ENCODE measurements around the gene PRMT5.
A peak's percentile ranks its signal among the peaks of the same experiment; 100 is the strongest.
"Not testable (repeated sequence)": the region's sequence is repeated elsewhere in the genome, so short reads cannot be mapped to it uniquely, and the experiment has no call there.

PRMT5 gene

DNA sequence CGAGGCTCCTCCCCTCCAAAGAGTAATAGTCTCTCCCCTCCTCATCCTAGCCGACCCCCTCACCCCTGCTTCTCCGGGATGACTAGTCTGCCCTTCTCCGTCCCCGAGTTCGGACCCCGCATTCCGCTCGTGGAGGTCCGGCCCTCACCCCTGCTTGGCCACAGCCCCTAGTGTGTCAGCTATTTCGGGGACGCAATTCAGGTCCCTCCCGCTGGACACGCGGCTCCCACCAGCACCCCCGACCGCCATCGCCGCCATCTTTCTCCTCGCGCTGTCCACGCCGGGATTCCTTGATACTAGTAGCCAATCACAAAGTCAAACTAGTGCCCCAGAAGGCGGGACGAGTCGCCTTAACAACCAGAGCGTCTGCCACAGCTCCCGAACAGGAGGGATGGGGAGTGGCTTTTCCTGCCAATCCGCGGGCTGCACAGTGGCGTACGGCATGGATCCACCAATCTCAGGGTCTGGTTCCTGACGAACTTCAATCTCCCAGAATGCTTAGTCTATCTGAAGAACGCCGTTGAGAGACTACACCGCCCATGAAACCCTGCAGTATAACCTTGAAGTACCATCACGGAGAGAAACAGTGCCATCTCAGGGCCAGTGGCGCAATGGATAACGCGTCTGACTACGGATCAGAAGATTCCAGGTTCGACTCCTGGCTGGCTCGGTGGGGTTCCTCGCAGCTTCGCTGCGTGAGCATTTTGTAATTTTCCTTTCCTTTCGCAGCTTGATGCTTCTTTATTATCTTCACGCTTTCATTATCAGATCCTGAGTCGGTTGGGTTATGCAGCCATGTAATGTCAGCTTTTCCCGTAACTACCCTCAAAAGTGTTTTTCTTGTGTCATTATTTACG, at the start of gene PRMT5:
Gene PRMT5, minus strand, starts transcription at position 273 of the 857 bp plus-strand sequence. Its CDS starts 15 bp downstream, at position 258.
- peak; percentile 96 for DNase-seq (ENCODE audit: low read depth)

DNA sequence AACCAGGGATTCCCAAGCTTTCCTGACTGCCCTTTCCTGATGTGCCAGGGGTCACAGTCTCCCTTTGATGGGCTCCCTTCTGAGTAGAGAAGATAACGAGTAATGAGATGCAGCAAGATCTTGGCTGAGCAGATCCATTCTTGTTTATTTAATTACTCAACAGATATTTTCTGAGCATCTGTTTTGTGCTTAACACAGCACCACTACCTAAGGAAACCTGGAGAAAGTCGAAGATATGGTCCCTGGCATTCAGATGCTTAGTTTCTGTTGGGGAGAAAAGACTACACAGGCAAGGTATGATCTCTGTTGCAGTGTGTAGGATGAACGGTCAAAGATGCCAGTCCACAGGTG, 49.3 kb upstream of the PRMT5 start:
- no peak for DNase-seq (ENCODE audit: low read depth)

DNA sequence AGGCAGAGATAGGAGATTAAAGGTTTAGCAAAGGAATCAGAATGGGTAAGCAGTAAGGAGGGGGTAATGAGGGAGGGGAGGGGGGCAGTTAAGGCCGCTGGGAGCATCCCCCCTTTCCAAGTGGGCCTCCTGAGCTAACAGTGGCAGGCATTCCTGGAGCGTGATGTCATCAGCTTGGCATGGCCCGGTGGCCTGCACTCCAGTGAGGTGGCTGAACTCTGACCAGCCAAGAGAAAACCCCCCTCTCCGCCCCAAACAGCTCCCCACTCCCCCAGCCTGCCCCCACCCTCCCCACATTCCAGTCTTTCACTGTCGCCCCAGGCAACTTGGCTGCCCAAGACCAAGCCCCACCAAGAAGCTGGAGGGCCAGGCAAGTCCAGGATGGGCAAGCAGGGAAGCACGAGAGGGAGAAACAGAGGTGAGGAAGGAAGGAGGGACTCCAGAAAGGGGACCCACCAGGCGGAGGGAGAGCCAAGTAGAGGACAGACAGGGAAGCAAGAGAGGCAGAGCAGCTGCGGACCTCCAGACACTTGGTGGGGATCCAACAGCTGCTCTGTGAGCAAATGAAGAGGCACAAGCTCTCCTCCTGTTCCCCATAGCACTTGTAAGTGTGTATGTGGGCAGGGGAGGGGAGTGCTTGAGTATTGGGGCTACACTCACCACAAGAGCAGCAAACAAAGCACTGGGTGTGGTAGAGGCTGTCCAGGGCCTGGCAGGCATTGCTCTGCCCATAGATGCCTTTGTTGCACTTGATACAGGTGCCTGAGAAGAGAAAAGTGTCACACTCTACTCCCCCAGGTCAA, 48.7 kb upstream of the PRMT5 start:
- no peak for DNase-seq (ENCODE audit: low read depth)

DNA sequence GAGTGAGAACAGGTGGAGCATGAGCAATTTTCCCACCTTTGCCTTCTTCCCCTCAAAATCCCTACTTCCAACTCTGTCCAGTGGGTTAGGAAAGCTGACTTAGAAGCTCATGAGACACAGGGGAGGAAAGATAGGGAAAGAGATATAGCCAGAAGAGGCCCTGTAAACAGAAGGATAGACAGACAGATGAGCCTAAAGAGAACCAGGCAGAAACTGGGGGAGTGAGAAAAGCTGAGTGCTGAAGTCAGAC, 48.2 kb upstream of the PRMT5 start:
- no peak for DNase-seq (ENCODE audit: low read depth)

DNA sequence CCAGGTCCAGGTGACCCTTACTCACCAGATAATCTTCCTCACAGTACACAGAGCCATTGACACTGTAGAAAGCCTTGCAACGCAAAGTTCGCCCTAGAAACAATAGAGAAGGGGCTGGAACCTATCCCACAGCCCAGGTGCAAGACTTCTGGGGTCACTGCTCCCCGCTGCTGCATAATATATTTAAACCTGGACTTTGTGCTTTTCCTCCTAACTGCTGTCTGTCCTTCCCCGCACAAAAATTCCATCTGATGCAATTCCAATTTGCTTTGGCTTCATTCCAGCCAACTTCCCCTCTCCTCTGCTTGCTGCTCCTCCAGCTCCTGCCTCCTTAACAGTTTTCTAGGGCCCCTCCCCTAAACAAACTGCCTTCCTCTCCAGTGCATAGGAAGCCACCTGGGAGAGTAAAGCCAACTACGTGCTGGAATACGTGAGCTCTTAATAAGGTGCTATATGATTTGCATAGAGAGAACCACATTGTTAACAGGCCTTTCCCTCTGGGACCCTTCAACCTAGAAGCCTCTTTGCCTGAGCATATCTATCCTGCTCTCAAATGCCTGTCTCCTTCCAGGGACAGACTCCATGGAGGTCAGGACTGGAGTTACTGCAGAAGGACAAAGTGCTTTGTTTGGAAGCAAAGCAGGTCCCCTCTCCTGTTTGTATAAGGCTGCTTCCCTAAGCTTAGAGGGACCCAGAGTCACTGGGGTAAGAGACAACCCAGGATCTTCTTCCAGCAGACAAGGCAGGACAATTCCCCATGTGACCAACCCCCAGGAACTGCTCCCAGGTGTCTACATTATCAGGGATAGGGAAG, 47.7 kb upstream of the PRMT5 start:
- DNase-seq (ENCODE audit: low read depth), result no peak

DNA sequence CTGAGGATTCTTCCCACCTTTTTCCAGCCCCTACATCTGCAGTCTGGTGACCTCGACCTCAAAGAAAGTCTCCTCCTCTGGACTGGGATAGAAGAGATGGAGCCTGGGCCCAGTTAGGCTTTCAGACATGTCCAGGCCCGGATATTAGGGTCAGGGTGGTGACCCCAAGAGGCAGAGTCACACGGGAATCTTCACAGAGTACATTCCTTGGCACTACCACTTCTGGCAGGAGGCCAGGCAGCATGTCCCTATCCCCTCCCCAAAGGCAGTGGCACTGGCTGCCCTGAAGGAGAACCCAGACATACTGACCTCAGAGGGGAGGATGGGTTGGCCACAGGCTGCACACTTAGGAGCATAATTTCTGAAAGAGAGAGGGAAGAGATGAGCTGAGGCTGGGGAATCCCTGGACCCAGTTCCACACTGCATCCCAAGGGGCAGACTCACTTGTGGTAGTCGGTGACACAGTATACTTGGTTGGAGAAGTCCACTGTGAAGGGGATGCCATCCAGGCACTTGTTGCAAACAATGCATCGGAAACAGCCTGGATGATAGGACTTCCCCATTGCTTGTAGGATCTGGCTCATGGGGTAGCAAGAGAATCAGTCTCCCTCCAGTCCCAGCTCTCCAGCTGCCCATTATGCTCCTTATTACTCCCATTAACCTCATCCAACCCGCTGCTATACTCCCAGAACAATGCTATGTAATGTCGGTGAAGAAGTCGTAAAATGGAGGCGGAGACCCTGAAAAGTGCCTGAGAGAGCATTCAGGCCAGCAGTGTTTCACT, 45.5 kb upstream of the PRMT5 start:
- no peak for DNase-seq (ENCODE audit: low read depth)

DNA sequence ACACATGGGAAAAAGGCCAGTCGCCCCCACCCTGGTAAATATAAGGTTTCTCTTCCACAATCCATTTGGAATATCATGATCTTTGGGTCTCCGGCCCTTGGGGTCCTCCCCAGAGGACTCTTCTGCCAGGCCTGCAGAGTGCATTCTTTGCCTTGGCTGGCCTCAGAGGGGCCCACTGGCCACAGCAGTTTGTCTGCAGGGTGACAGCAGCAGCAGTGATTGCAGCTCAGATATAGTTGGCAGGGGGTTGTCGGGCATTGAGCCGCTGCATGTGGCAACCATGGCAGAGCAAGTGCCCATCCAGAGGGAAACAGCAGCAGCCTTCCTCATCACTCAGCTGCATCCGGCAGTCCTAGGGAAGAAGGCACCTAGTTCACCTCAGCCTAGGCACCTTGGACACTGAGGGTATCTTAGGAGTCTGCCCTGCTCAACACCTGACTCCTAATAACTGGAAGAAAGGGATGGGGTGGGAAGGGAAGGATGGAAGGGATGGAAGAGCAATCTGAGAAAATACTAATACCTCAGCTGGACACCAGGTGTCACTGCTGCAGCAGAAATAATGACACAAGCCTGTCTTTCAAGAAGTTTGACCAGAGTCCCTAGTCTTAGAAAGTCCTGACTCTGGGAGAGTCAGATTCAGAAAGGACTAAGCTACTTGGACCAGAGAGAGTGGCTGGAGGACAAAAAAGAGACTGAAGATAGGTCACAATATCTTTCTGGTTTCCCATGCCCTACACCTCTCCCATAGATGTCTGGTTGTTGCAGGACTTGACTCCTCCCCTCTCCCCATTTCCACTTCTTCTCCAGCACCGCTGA, 44.2 kb upstream of the PRMT5 start:
- no peak for DNase-seq (ENCODE audit: low read depth)

DNA sequence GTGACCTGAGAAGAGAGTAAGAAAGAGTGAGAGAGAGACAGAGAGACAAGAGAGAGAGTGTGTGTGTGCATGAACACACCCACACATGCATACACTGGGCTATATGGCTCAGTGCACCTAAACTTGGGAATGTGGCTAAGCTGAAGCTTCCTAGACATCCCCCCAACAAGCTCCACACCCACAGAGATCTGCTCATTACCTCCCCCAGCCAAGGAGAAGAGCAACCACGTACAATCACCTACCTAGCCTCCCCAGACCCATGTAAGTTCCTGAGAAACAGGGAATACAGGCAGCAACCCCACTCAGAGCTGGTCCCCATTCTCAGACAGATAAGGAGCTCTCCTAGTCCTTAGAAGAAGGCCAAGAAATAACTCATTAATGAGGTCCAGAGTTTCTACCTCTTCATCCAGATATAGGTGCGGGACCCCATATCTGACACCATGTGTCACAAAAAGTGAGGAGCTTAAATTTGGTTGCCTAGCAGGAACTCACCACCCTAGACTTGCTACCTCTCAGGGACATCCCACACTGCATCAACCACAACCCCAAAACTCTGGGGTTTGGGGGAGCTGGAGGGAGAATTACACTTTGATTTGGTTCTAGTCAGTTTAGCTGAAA, 43.2 kb upstream of the PRMT5 start:
- no peak for DNase-seq (ENCODE audit: low read depth)

DNA sequence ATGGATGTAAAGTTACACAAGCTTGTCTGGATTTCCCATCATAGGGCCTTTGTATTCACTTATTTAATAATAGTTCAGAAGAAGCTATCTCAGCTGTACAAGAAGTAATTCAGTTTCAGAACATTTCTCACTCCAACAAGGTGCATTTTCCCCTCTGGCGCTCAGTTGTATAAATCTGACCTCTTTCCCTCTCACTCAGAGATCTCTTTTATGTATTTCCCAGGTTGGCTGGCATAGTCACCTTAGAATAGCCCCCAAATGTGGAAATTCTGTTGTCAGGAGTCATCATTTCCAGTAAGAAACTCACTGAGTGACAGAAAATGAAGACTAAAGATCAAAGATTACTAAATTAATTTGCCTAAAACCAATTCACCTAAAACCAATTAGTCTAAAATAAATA, 42.0 kb upstream of the PRMT5 start:
- no peak for DNase-seq (ENCODE audit: low read depth)

DNA sequence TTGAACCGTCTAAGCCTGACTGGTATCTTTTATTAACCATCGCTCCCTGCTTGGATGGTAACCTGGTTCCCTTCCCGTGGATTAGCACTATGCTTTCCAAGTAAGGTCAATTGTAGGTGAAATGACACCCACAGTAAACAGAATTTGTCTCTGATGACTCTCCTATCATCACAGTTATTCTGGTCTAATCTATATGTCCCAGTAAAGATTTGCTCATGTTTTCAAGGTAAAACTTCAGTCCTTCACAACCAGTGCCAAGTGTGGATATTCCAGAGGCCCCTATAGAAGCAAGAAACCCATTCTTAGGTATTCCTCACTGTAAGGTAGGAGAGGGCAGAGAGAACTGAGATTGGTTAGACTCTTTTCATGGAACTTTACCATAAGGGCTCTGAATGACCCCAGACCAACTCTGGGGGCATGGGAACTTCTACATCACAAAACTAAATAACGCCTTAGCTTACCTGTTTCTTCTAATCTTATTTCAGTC, 37.6 kb upstream of the PRMT5 start:
- DNase-seq (ENCODE audit: low read depth), result no peak

DNA sequence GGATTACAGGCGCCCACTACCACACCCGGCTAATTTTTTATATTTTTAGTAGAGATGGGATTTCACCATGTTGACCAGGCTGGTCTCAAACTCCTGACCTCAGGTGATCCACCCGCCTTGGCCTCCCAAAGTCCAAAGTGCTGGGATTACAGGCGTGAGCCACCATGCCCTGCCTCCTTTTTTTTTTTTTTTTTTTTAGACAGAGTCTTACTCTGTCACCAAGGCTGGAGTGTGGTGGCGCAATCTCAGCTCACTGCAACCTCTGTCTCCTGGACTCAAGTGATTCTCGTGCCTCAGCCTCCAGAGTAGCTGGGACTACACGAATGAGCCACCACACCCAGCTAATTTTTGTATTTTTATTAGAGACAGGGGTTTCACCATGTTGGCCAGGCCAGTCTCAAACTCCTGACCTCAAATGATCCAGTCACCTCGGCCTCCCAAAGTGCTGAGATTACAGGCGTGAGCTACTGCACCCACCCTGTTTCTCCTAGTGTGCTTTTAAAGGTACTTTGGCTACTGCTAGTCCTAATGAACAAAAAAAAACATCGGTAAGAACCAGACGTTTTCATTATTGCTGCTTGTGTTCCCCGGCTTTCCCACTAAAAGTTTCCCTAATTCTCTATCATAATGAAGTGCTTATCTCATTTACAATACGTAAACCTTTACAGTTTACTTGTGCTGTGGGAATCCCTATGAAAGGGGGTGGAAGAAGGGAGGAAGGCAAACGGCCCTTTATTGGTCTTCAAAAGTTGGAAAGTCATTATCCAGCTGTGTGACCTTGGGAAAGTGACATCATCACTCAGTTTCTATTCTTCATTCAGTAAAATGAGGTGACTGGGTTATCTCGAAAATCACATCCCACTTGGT, 37.0 kb upstream of the PRMT5 start:
- DNase-seq (ENCODE audit: low read depth), result not testable (repeated sequence)

DNA sequence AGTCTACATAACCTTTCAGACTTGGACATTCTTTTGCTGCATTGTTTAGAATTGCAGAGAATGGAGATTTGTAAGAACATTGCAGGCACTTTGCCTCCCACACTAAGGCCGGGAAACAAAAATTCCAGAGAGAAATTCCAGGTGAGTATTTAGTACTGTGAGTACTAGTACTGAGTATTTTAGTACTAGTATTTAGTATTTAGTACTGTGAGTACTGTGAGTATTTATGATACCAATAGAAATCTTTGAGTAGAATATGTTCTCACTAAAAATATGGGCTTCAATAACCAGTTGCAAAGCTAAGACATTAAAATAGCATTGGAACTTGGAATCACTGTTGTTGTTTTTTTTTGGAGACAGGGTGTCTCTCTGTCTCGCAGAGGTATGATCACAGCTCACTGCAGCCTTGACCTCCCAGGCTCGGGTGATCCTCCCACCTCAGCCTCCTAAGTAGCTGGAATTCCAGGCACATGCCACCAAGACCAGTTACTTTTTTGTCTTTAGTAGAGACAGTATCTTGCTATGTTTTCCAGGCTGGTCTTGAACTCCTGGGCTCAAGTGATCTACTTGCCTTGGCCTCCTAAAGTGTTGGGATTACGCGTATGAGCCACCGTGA, 33.0 kb upstream of the PRMT5 start:
- DNase-seq (ENCODE audit: low read depth), result no peak

DNA sequence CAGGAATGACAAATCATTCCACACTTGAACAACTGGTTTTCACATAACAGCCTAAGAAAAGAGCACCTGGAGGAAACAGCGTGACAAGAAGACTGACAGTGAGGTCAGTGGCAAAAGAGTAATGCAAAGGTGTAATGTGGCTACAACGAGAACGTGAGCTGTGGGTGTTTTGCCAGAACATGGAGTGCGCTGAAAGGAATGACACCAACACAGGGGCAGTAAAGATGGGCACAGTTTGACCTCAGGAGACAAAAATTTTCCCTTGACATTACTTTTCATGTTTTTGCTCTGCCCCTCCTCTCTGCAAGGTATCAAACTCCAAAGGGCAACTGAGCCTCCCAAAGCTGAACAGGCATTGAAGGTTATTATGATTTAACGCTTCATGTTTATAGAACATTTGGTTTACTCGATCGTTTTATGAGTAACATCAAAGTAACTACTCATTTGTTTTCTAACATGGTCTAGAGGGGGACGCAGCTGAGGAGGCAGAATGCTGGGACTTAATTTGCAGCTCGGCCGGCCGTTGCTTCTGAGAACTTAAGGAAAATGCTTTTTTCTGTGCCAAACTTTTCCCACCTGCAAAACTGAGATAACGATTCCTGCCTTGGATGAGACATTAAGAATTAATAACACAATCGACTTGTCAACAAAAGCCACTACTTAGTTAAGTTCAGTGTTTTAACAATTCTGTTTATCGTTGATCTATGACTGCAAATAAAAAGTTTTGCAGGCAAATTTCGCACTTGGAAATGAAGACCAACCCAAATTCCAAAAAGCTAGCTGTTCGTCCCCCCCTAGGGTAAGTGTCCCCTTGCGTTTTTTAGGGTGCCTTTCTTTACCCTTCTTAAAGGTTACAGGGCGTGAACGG, 26.8 kb upstream of the PRMT5 start:
- no peak for DNase-seq (ENCODE audit: low read depth)

DNA sequence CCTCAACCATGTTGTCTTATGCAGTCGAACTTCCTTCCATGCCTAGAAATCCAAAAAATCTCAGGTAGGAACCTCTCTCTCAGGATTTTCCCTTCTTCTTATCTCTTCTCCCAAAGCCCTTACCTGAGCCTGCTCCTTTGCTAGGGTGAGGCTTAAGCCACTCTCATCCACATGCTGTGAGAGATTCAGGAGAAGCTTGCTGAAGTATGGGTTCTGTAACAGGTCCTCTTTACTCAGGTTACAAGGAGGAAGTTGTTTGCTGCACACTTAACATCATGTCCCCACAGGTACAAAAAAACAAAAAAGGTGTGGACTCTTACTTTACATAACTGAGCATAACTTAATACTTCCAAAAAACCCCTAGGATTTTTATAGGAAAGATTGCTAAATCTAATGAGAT, 23.2 kb upstream of the PRMT5 start:
- DNase-seq (ENCODE audit: low read depth), result no peak

DNA sequence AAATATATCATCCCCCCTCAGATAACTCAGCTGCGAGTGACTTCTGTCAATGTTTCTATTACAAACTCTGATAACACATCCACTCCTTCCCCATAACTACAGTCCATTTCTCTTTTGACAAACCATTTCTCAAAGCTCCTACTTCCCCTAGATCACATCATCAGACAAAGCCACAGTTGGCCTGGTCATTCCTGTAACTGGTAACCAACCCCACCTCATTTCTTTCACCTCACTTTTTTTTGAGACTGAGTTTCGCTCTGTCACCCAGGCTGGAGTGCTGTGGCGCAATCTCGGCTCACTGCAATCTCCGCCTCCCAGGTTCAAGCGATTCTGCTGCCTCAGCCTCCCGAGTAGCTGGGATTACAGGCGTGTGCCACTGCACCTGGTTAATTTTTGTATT, 22.6 kb upstream of the PRMT5 start:
- DNase-seq (ENCODE audit: low read depth), result not testable (repeated sequence)

DNA sequence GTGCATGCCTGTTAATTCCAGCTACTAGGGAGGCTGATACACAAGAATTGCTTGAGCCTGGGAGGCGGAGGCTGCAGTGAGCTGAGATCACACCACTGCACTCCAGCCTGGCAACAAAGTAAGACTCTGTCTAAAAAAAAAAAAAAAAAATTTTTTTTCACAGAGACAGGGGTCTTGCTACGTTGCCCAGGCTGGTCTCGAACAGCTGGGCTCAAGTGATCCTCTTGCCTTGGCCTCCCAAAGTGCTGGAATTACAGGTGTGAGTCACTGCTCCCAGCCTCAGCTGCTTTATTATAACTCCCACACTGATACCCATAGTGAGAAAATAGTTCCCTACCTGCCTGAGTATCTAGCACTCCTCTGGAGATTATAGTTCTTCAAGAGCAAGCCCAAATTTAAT, 16.5 kb upstream of the PRMT5 start:
- DNase-seq (ENCODE audit: low read depth), result no peak

DNA sequence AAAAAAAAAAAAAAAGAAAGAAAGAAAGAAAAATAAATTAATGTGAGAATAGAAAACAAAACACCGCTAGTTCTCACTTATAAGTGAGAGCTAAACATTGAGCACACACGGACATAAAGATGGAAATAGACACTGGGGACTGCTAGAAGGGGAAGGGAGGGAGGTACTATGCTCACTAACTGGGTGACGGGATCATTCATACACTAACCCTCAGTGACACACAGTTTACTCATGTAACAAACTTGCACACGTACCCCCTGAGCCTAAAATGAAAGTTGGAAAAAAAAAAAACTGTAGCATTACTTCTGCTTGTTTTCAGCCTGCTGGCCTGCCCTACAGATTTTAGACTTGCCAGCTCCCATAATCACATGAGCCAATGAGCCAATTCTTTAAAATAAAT, 10.5 kb upstream of the PRMT5 start:
- DNase-seq (ENCODE audit: low read depth), result no peak

DNA sequence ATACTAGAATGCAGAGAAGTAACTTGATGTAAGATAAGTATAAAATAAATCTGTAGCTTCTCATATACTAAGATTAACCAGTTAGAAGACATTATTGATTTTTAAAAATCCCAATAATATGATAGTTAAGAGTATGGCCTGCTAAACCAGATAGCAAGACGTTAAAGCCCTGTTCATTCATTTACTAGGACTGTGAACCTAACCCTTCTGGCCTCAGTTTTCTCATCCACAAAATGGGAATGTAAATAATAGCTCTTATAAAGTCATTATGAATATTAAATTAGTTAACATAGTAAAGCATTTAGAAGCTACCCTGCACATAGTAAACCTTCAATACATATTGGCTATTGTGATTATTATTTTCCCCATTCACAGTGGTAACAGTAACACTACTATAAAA, 6.0 kb upstream of the PRMT5 start:
- no peak for DNase-seq (ENCODE audit: low read depth)

All from stimulated activated CD8-positive, alpha-beta memory T cell treated with anti-CD3 and anti-CD28 coated beads, Interleukin-15, amount 100 ng/mL, for 1 hour (primary cell).